PC-3 (cell line): ENCODE measurements around the gene FSTL5. TPM values are rescaled to one million over a fixed set of nuclear protein-coding genes. Genes with fewer than 3 reads are reported as not detected.

Experiments used
- ATAC-seq: fragments of 200-7000 bp; cut with Tn5 transposase; 2 replicates; pipeline ENCODE4 v1.9.1; 2020; ENCODE audit warnings: mild to moderate bottlenecking, moderate library complexity
- BruUV-seq: library from RNA; stranded (reverse); fragments of 400-500 nt; replicated peaks from 2 replicates; lab custom pipeline; 2021; lab: Mats Ljungman, UMichigan
- CTCF ChIA-PET: fragments of 300-600 bp; sonication (Branson Sonifier 250); formaldehyde crosslinking; loops from one replicate; lab custom pipeline; 2022; ENCODE audit warnings: antibody characterized with exemption; lab: Charles Lee
- POLR2A ChIA-PET: fragments of 300-600 bp; sonication (Branson Sonifier 250); formaldehyde crosslinking; loops from one replicate; lab custom pipeline; 2022; ENCODE audit warnings: antibody characterized with exemption; ENCODE audit not compliant: unreplicated experiment; lab: Charles Lee
- DNase-seq: peaks from one replicate; pipeline ENCODE4 v3.0.0-alpha.2; 2015
- H2AFZ ChIP-seq: fragments of 300-600 bp; sonication (generic); 2 replicates; pipeline ENCODE4 v1.6.0; 2016; ENCODE audit warnings: antibody characterized with exemption, low read length
- H3F3A ChIP-seq: fragments of 300-600 bp; sonication (generic); one replicate; pipeline ENCODE4 v1.6.0; 2017; ENCODE audit warnings: antibody characterized with exemption, low read length, control low read depth, mild to moderate bottlenecking; ENCODE audit not compliant: unreplicated experiment
- H3K27ac ChIP-seq: fragments of 300-600 bp; sonication (generic); 2 replicates; pipeline ENCODE4 v1.5.1; 2016; ENCODE audit warnings: mild to moderate bottlenecking, low read length
- H3K27me3 ChIP-seq: fragments of 300-600 bp; sonication (generic); 2 replicates; pipeline ENCODE4 v1.6.1; 2016; ENCODE audit warnings: low read length, mixed read lengths
- H3K36me3 ChIP-seq: fragments of 300-600 bp; sonication (generic); 2 replicates; pipeline ENCODE4 v1.6.1; 2016; ENCODE audit warnings: low read depth, mixed run types, low read length, mixed read lengths
- H3K4me1 ChIP-seq: fragments of 300-600 bp; sonication (generic); 2 replicates; pipeline ENCODE4 v1.5.1; 2016; ENCODE audit warnings: low read length; ENCODE audit not compliant: insufficient read depth
- H3K4me2 ChIP-seq: fragments of 300-600 bp; sonication (generic); 2 replicates; pipeline ENCODE4 v1.6.0; 2016; ENCODE audit warnings: low read length
- H3K4me3 ChIP-seq: fragments of 300-600 bp; sonication (generic); 2 replicates; pipeline ENCODE4 v1.5.1; 2016; ENCODE audit warnings: mild to moderate bottlenecking, low read length, mixed read lengths
- H3K79me2 ChIP-seq: fragments of 300-600 bp; sonication (generic); 2 replicates; pipeline ENCODE4 v1.6.1; 2017; ENCODE audit warnings: low read length, mixed read lengths
- H3K9ac ChIP-seq: fragments of 300-600 bp; sonication (generic); 2 replicates; pipeline ENCODE4 v1.6.0; 2016; ENCODE audit warnings: mild to moderate bottlenecking, low read length
- H3K9me2 ChIP-seq: fragments of 300-600 bp; sonication (generic); replicated peaks from 2 replicates; pipeline ENCODE4 v1.6.1; 2016; ENCODE audit warnings: mixed run types, low read length, mixed read lengths
- H3K9me3 ChIP-seq: fragments of 300-600 bp; sonication (generic); 2 replicates; pipeline ENCODE4 v1.6.1; 2016; ENCODE audit warnings: low read length, mixed read lengths
- H4K20me1 ChIP-seq: fragments of 300-600 bp; sonication (generic); 2 replicates; pipeline ENCODE4 v1.6.1; 2016; ENCODE audit warnings: low read length, mixed read lengths
- CTCF ChIP-seq: fragments of 300-600 bp; sonication (generic); conservative IDR thresholded peaks from 2 replicates; pipeline ENCODE4 v1.5.1; 2017; ENCODE audit warnings: antibody characterized with exemption, low read depth, mild to moderate bottlenecking, low read length
- EZH2 ChIP-seq: fragments of 300-600 bp; sonication (generic); IDR thresholded peaks from one replicate; pipeline ENCODE4 v1.6.1; 2017; ENCODE audit warnings: antibody characterized with exemption, mild to moderate bottlenecking, low read length; ENCODE audit not compliant: unreplicated experiment
- EZH2phosphoT487 ChIP-seq: fragments of 300-600 bp; sonication (generic); IDR thresholded peaks from 2 replicates; pipeline ENCODE4 v1.6.1; 2018; ENCODE audit warnings: mild to moderate bottlenecking, antibody characterized with exemption, low read length, borderline replicate concordance
- intact Hi-C: fragments of 100-400 bp; cut with micrococcal nuclease; formaldehyde crosslinking; loops from 2 replicates; pipeline ENCODE4 v1.9.0; 2023
- total RNA-seq: library from RNA; depleted of rRNA; stranded (reverse); fragments of >200 nt; gene quantifications from 2 replicates; pipeline ENCODE4 v1.2.3, GENCODE V29; 2014

FSTL5 gene
- total RNA-seq, 1 experiment from 2014 or later, result not detected

- H3K79me2 ChIP-seq, result no peaks in the 10 kb centered on the region
- H2AFZ ChIP-seq, result no peak overlapping the region
- ATAC-seq, result no peak
- no peak overlapping the region for H3K4me3 ChIP-seq
- H3F3A ChIP-seq, result no peaks in the 10 kb centered on the region
- no peaks in the 10 kb centered on the region for H3K4me1 ChIP-seq
- no peak overlapping the region for H3K9ac ChIP-seq
- BruUV-seq, result no TSS peak
- no peaks in the 10 kb centered on the region for H3K9me2 ChIP-seq
- no peak for DNase-seq
- no peaks in the 10 kb centered on the region for H4K20me1 ChIP-seq
- CTCF ChIA-PET, result no interaction called here
- no peak for TF ChIP-seq CTCF
- no peak for TF ChIP-seq EZH2
- TF ChIP-seq EZH2phosphoT487, result no peak
- H3K4me2 ChIP-seq, result no peak overlapping the region
- no peak overlapping the region for H3K27ac ChIP-seq
- H3K36me3 ChIP-seq, result no peaks in the 10 kb centered on the region
- no peaks in the 10 kb centered on the region for H3K9me3 ChIP-seq
- POLR2A ChIA-PET, result no interaction called here
- H3K27me3 ChIP-seq, result no peaks in the 10 kb centered on the region
- intact Hi-C loops, result no loop called here
These were observed 799.1 kb downstream of the FSTL5 start for GRCh38 chr4:161364681-161365080.

GRCh38 chr4:161360982-161361381, 802.8 kb downstream of the FSTL5 start:
- DNase-seq, result no peak
- Histone ChIP-seq H3K4me2 (no peak overlapping the region), H3K27me3 (no peaks in the 10 kb centered on the region), H3K79me2 (no peaks in the 10 kb centered on the region), H3K27ac (no peak overlapping the region), H3K9me3 (no peaks in the 10 kb centered on the region), H3K36me3 (no peaks in the 10 kb centered on the region), H3K9me2 (no peaks in the 10 kb centered on the region), H3K4me1 (peaks cover 6% of the 10 kb centered on the region; the same call in 1 of the 2 replicates), H3K9ac (no peak overlapping the region), H2AFZ (no peak overlapping the region), H3K4me3 (no peak overlapping the region), H3F3A (no peaks in the 10 kb centered on the region), H4K20me1 (no peaks in the 10 kb centered on the region)
- no TSS peak for BruUV-seq
- intact Hi-C loops, result no loop called here
- ATAC-seq, result no peak
- POLR2A ChIA-PET, result no interaction called here
- CTCF ChIA-PET, result no interaction called here
- TF ChIP-seq EZH2 (no peak), CTCF (no peak), EZH2phosphoT487 (no peak)

GRCh38 chr4:161359491-161359890, 804.3 kb downstream of the FSTL5 start:
- ATAC-seq (no peak; the same call in 1 of the 2 replicates), DNase-seq (no peak)
- Histone ChIP-seq H2AFZ (no peak overlapping the region), H3K36me3 (no peaks in the 10 kb centered on the region), H3F3A (no peaks in the 10 kb centered on the region), H4K20me1 (no peaks in the 10 kb centered on the region), H3K9me2 (no peaks in the 10 kb centered on the region), H3K4me2 (no peak overlapping the region), H3K4me3 (no peak overlapping the region), H3K9ac (no peak overlapping the region), H3K27ac (no peak overlapping the region), H3K4me1 (peaks cover 6% of the 10 kb centered on the region; the same call in 1 of the 2 replicates), H3K79me2 (no peaks in the 10 kb centered on the region), H3K9me3 (no peaks in the 10 kb centered on the region), H3K27me3 (no peaks in the 10 kb centered on the region)
- no TSS peak for BruUV-seq
- intact Hi-C loops, result no loop called here
- ChIA-PET CTCF (no interaction called here), POLR2A (no interaction called here)
- TF ChIP-seq CTCF (no peak), EZH2phosphoT487 (no peak)
